Heart left ventricle (tissue), 16 donors: ENCODE measurements around the gene TMEM50A. TPM values are rescaled to one million over a fixed set of nuclear protein-coding genes. Genes with fewer than 3 reads are reported as not detected.
A peak's percentile ranks its signal among the peaks of the same experiment; 100 is the strongest.
"Not testable (repeated sequence)": the region's sequence is repeated elsewhere in the genome, so short reads cannot be mapped to it uniquely, and the experiment has no call there.

Experiments used
- ATAC-seq, 4 donors: fragments of 200-7000 bp; cut with Tn5 transposase; one replicate each; pipeline ENCODE4 v1.9.1; 2020 to 2022; ENCODE audit warnings: moderate library complexity in 4 of 4, mild to moderate bottlenecking in 3 of 4, moderate number of reproducible peaks in 1 of 4
- DNase-seq, 5 donors: peaks; one replicate each; pipeline ENCODE4 v3.0.0-alpha.2; 2020
- H3K27ac ChIP-seq, 12 donors: fragments of 200-600 bp; sonication (generic) in 4 of 12; one replicate each; pipeline versions ENCODE4 v1.5.0 to v1.8.0; 2016 to 2022; ENCODE audit warnings: mild to moderate bottlenecking in 2 of 12
- H3K27me3 ChIP-seq, 9 donors: fragments of 200-600 bp; sonication (generic) in 2 of 9; one replicate each; pipeline versions ENCODE4 v1.5.1 to v1.8.0; 2016 to 2022; ENCODE audit warnings: mild to moderate bottlenecking in 3 of 9
- H3K36me3 ChIP-seq, 9 donors: fragments of 200-600 bp; sonication (generic) in 2 of 9; one replicate each; pipeline versions ENCODE4 v1.5.0 to v1.8.0; 2018 to 2022; ENCODE audit warnings: mild to moderate bottlenecking in 2 of 9
- H3K4me1 ChIP-seq, 12 donors: fragments of 200-600 bp; sonication (generic) in 4 of 12; one replicate each; pipeline versions ENCODE4 v1.5.0 to v1.8.0; 2016 to 2022; ENCODE audit warnings: mild to moderate bottlenecking in 3 of 12
- H3K4me3 ChIP-seq, 12 donors: fragments of 200-600 bp; sonication (generic) in 4 of 12; one replicate each; pipeline versions ENCODE4 v1.5.0 to v1.8.0; 2017 to 2022; ENCODE audit warnings: mild to moderate bottlenecking in 9 of 12, moderate library complexity in 4 of 12
- H3K9me3 ChIP-seq, 12 donors: fragments of 200-600 bp; sonication (generic) in 4 of 12; one replicate each; pipeline versions ENCODE4 v1.5.0 to v1.8.0; 2016 to 2022; ENCODE audit warnings: mild to moderate bottlenecking in 1 of 12
- POLR2A ChIP-seq, 2 donors: fragments of 450-650 bp; IDR thresholded peaks; one replicate each; pipeline ENCODE4 v1.6.1; 2017; ENCODE audit warnings: antibody characterized with exemption in 2 of 2, mild to moderate bottlenecking in 2 of 2, moderate library complexity in 2 of 2
- WGBS, 4 donors: extraction: QIAGEN DNeasy Blood & Tissue Kit in 2 of 4; methylation state at CpG; one replicate each; pipeline versions ENCODE4 v1.1.5 to v1.1.7; 2013 to 2018; 5-methylcytosine and 5-hydroxymethylcytosine counted together
- intact Hi-C, 10 donors: fragments of 100-400 bp; cut with DNase I; formaldehyde crosslinking; loops; one replicate each; pipeline versions ENCODE4 v1.11.1 to v1.14.2; 2022
- polyA plus RNA-seq, 2 donors: library from polyadenylated mRNA; stranded (reverse); fragments of 200-250 nt; gene quantifications; one replicate each; pipeline ENCODE4 v1.2.3, GENCODE V29; 2013
- total RNA-seq, 9 donors: library from RNA; depleted of rRNA in 2 of 9; stranded (reverse); fragments of >200 nt in 2 of 9; fragmentation: NEBNext Ultra II Directional in 3 of 9; extraction: Animal tissue kit (Norgen Biotek cat#: 25700) in 3 of 9; gene quantifications; one replicate each; pipeline versions ENCODE4 v1.1.0 to v1.2.4, GENCODE V29; 2016 to 2023
- TF ChIP-seq, protein P1 (sequence below), 12 donors: fragments of 200-600 bp; sonication (generic) in 4 of 12; IDR thresholded peaks; one replicate each; pipeline versions ENCODE4 v1.5.0 to v1.8.0; 2018 to 2022; ENCODE audit warnings: antibody characterized with exemption in 12 of 12, mild to moderate bottlenecking in 5 of 12
- donor health status: ischemic (EF 13 %, LVEDD 7.1; RV severe dilation, severe dysfunction).
- donor health status: healthy with polysubstance abuse.
- donor health status: DM: no; HTN: yes; CAD: no.
- donor health status: DM: no; HTN: no; CAD: no.
- donor health status: ischemic (EF 25% LVEDD 6.9; RV normal size, moderate dysfunction).
- donor health status: ischemic (EF 25% LVEDD 5.7; RV mildly dilated, moderate dysfunction).
- donor health status: healthy.
- donor health status: DM: yes; HTN: yes; CAD: no.
- donor health status: ischemic (EF 35%, LVEDD 5.7; RV mildly dilated, moderate dysfunction).
- donor health status: nonischemic (EF 11% LVEDD 7.7; RV severe dilation, severe dysfunction).
- donor health status: DM: yes; HTN: yes; CAD: no.
- donor health status: PGD.
- donor health status: ischemic (EF 29% LVEDD 5.4; RV normal size, mild dysfunction).
- donor health status: nonischemic (EF 23%, LVEDD 6.1; RV moderate dilation, normal function).

TMEM50A gene
- total and polyA plus RNA-seq, 11 donors, result 53.5 to 112 (median 93.5) TPM

GRCh38 chr1:25337483-25338187 lies 499 bp upstream of the TMEM50A start:
- peak overlapping the region; percentile 93 to 99 (median 97) for H3K27ac ChIP-seq
- H3K4me1 ChIP-seq, result peaks cover 0 to 35% (median 24%) of the 10 kb centered on the region in 12 donors
- peak overlapping the region; percentile 59 to 99 (median 93) for H3K4me3 ChIP-seq
- H3K27me3 ChIP-seq, H3K9me3 ChIP-seq: not testable (repeated sequence)
- intact Hi-C loops, result loop anchor here in 2 of 10 donors (2.0 to 10.0 kb wide), 3 partner anchors 90 to 97 kb away; partner anchors contain the start of genes RSRP1 (in 2 of the 2) and MACO1 (in 1 of the 2)
- DNase-seq (peak in 2 of 5 donors; percentile 36 to 39), ATAC-seq (peak; percentile 80 to 87 (median 84))
- TF ChIP-seq, protein P1, sequence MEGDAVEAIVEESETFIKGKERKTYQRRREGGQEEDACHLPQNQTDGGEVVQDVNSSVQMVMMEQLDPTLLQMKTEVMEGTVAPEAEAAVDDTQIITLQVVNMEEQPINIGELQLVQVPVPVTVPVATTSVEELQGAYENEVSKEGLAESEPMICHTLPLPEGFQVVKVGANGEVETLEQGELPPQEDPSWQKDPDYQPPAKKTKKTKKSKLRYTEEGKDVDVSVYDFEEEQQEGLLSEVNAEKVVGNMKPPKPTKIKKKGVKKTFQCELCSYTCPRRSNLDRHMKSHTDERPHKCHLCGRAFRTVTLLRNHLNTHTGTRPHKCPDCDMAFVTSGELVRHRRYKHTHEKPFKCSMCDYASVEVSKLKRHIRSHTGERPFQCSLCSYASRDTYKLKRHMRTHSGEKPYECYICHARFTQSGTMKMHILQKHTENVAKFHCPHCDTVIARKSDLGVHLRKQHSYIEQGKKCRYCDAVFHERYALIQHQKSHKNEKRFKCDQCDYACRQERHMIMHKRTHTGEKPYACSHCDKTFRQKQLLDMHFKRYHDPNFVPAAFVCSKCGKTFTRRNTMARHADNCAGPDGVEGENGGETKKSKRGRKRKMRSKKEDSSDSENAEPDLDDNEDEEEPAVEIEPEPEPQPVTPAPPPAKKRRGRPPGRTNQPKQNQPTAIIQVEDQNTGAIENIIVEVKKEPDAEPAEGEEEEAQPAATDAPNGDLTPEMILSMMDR (IDR thresholded peaks at IDR 0.05), result peak in 1 of 12 donors; percentile 3
- peaks cover 0 to 17% (median under 1%) of the 10 kb centered on the region in 9 donors for H3K36me3 ChIP-seq
- WGBS, 4 donors, result 0 to 5% (median 0%) methylated on average over 7 to 24 of the region's 39 CpGs

DNA sequence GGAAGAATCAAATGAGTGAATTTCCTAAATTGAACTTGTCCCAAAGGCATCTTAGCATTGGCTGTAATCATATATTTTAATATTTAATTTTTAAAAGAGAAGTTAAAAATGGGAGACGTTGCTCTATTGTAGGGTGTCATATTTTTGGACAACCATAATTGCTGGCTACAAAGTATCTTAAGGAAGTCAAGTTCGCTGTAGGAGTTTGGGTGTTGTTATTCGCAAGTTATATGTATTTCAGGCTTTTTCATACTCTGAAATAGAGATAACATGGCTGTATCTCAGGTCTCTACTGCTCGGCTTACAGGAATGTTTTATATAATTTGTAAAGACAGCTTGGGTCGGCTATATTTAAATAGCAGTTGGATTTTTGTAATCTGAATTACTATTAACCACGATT lies 852 bp downstream of the TMEM50A start:
- Histone ChIP-seq H3K4me1 (peaks cover 0 to 36% (median 24%) of the 10 kb centered on the region in 12 donors), H3K4me3 (peak overlapping the region; percentile 59 to 99 (median 93)), H3K9me3 (no peaks in the 10 kb centered on the region), H3K27ac (peak overlapping the region; percentile 42 to 99 (median 97)), H3K36me3 (peaks cover 0 to 22% (median 13%) of the 10 kb centered on the region in 9 donors), H3K27me3 (no peaks in the 10 kb centered on the region)
- WGBS, 4 donors, result 0 to 1% (median 0%) methylated on average over 6 of the region's 6 CpGs
- ATAC-seq (no peak), DNase-seq (no peak)
- TF ChIP-seq, protein P1 (IDR thresholded peaks at IDR 0.05), result no peak
- no peak for TF ChIP-seq POLR2A (IDR thresholded peaks at IDR 0.05)
- intact Hi-C loops, result loop anchor here in 2 of 10 donors (2.0 to 10.0 kb wide), 3 partner anchors 92 to 96 kb away; partner anchors contain the start of genes RSRP1 (in 2 of the 2) and MACO1 (in 1 of the 2)

- WGBS, 4 donors, result 78 to 89% (median 85%) methylated on average over 6 of the region's 6 CpGs
- no peaks in the 10 kb centered on the region for H3K27me3 ChIP-seq
- H3K4me3 ChIP-seq, result no peak overlapping the region
- intact Hi-C loops, result loop anchor here in 2 of 10 donors (5.0 to 10.0 kb wide), 2 partner anchors 89 to 677 kb away; no protein-coding TSS in a partner anchor
- H3K4me1 ChIP-seq, result peaks cover 0 to 38% (median 23%) of the 10 kb centered on the region in 12 donors
- no peaks in the 10 kb centered on the region for H3K9me3 ChIP-seq
- H3K36me3 ChIP-seq, result peaks cover 0 to 49% (median 40%) of the 10 kb centered on the region in 9 donors
- TF ChIP-seq POLR2A (IDR thresholded peaks at IDR 0.05), result no peak
- TF ChIP-seq, protein P1 (IDR thresholded peaks at IDR 0.05), result no peak
- DNase-seq (no peak), ATAC-seq (no peak)
- no peak overlapping the region for H3K27ac ChIP-seq
Measured at GRCh38 chr1:25341746-25342145, 3.6 kb downstream of the TMEM50A start.

GRCh38 chr1:25342846-25343245 lies 4.7 kb downstream of the TMEM50A start:
- H3K27ac ChIP-seq, result no peak overlapping the region
- intact Hi-C loops, result loop anchor here in 2 of 10 donors (5.0 to 10.0 kb wide), 2 partner anchors 91 to 678 kb away; no protein-coding TSS in a partner anchor
- TF ChIP-seq, protein P1 (IDR thresholded peaks at IDR 0.05), result no peak
- no peak for TF ChIP-seq POLR2A (IDR thresholded peaks at IDR 0.05)
- DNase-seq (no peak), ATAC-seq (no peak)
- peaks cover 0 to 59% (median 51%) of the 10 kb centered on the region in 9 donors for H3K36me3 ChIP-seq
- H3K9me3 ChIP-seq, result no peaks in the 10 kb centered on the region
- H3K4me3 ChIP-seq, result no peak overlapping the region
- H3K27me3 ChIP-seq, result no peaks in the 10 kb centered on the region
- H3K4me1 ChIP-seq, result peaks cover 0 to 38% (median 25%) of the 10 kb centered on the region in 12 donors
- 90 to 96% (median 93%) methylated on average over 1 of the region's 1 CpG for WGBS, 4 donors
